ENCODE results near the gene C22orf39. TPM values are rescaled to one million over a fixed set of nuclear protein-coding genes. Genes with fewer than 3 reads are reported as not detected.

The C22orf39 gene
- total and polyA plus RNA-seq, 2 donors (not counting 1 experiment from before 2014, with no cell fraction given): 37.7 to 47.2 TPM

- ChIA-PET CTCF (interaction anchor here (0.7 to 1.1 kb wide), 2 partner anchors 16 to 22 kb away, joined by 3 read pairs; no protein-coding TSS in a partner anchor), POLR2A (no interaction called here)
- no peak overlapping the region for H3K27ac Mint-ChIP-seq
- peaks cover 0 to 68% of the 10 kb centered on the region in 2 experiments for H3K36me3 ChIP-seq (replicated peaks in 1 of 2; ENCODE audit: control extremely low read depth in 1 of 2, control insufficient read depth in 1 of 2, extremely low read depth in 1 of 2, insufficient read depth in 2 of 2, low read length in 1 of 2)
- H3K9me3 ChIP-seq (ENCODE audit: control extremely low read depth in 1 of 3, control insufficient read depth in 2 of 3, insufficient read depth in 1 of 3, low read length in 2 of 3): no peaks in the 10 kb centered on the region
- peaks cover 6 to 8% of the 10 kb centered on the region in 2 donors for H3K4me1 ChIP-seq (ENCODE audit: control insufficient read depth in 2 of 2, insufficient read depth in 2 of 2, low read length in 2 of 2)
- no peaks in the 10 kb centered on the region for H3K9me3 Mint-ChIP-seq (ENCODE audit: insufficient read depth)
- no peak overlapping the region for H2AFZ ChIP-seq (ENCODE audit: insufficient read depth, low read depth, low read length, poor library complexity, severe bottlenecking)
- H3K4me3 Mint-ChIP-seq: no peak overlapping the region
- no peak overlapping the region for H3K9ac ChIP-seq (ENCODE audit: low read length)
- H3K27me3 ChIP-seq (replicated peaks in 1 of 4; ENCODE audit: control extremely low read depth in 1 of 4, control insufficient read depth in 3 of 4, insufficient read depth in 4 of 4, low read length in 3 of 4): no peaks in the 10 kb centered on the region
- no peaks in the 10 kb centered on the region for H3K27me3 Mint-ChIP-seq
- no peak overlapping the region for H3K4me2 ChIP-seq (replicated peaks; ENCODE audit: low read depth, low read length, poor library complexity, severe bottlenecking)
- WGBS (ENCODE audit: insufficient coverage): 94% methylated on average over 3 of the region's 3 CpGs
- no peaks in the 10 kb centered on the region for H3K79me2 ChIP-seq (ENCODE audit: control insufficient read depth, insufficient read depth, low read length)
- no peak overlapping the region for H3K27ac ChIP-seq (ENCODE audit: low read length in 2 of 2)
- H4K20me1 ChIP-seq (ENCODE audit: control insufficient read depth, insufficient read depth, low read length, poor library complexity, severe bottlenecking): peaks cover 12% of the 10 kb centered on the region
- no peak for ATAC-seq (ENCODE audit: low read depth)
- intact Hi-C loops (cut with micrococcal nuclease): no loop called here
- H3K4me1 Mint-ChIP-seq: peaks cover 15% of the 10 kb centered on the region
- TF ChIP-seq EZH2 (IDR thresholded peaks at IDR 0.05; ENCODE audit: borderline replicate concordance, insufficient read depth, low read depth, low read length, poor library complexity, severe bottlenecking): no peak
- no peak for TF ChIP-seq CTCF (IDR thresholded peaks at IDR 0.05)
- no peak for DNase-seq
- H3K4me3 ChIP-seq (ENCODE audit: control extremely low read depth in 1 of 5, extremely low read depth in 1 of 5, insufficient read depth in 1 of 5, low read depth in 2 of 5, low read length in 4 of 5): no peak overlapping the region
Observed at GRCh38 chr22:19406281-19406811, 41.2 kb downstream of the C22orf39 start.

GRCh38 chr22:19405652-19406051 is 41.9 kb downstream of the C22orf39 start:
- no peak overlapping the region for H3K9ac ChIP-seq (ENCODE audit: low read length)
- Mint-ChIP-seq H3K27me3 (no peaks in the 10 kb centered on the region), H3K27ac (no peak overlapping the region), H3K9me3 (ENCODE audit: insufficient read depth) (no peaks in the 10 kb centered on the region), H3K4me3 (no peak overlapping the region), H3K4me1 (peaks cover 11% of the 10 kb centered on the region)
- DNase-seq (no peak), ATAC-seq (ENCODE audit: low read depth) (no peak)
- H3K4me3 ChIP-seq (ENCODE audit: control extremely low read depth in 1 of 5, extremely low read depth in 1 of 5, insufficient read depth in 1 of 5, low read depth in 2 of 5, low read length in 4 of 5): no peak overlapping the region
- no peaks in the 10 kb centered on the region for H3K27me3 ChIP-seq (replicated peaks in 1 of 4; ENCODE audit: control extremely low read depth in 1 of 4, control insufficient read depth in 3 of 4, insufficient read depth in 4 of 4, low read length in 3 of 4)
- ChIA-PET CTCF (interaction anchor here (1.1 kb wide), 1 partner anchor 15 kb away, joined by 3 read pairs; no protein-coding TSS in a partner anchor), POLR2A (no interaction called here)
- H4K20me1 ChIP-seq (ENCODE audit: control insufficient read depth, insufficient read depth, low read length, poor library complexity, severe bottlenecking): peaks cover 5% of the 10 kb centered on the region
- no peak overlapping the region for H3K4me2 ChIP-seq (replicated peaks; ENCODE audit: low read depth, low read length, poor library complexity, severe bottlenecking)
- H3K79me2 ChIP-seq (ENCODE audit: control insufficient read depth, insufficient read depth, low read length): no peaks in the 10 kb centered on the region
- H3K27ac ChIP-seq (ENCODE audit: low read length in 2 of 2): no peak overlapping the region
- no peaks in the 10 kb centered on the region for H3K9me3 ChIP-seq (ENCODE audit: control extremely low read depth in 1 of 3, control insufficient read depth in 2 of 3, insufficient read depth in 1 of 3, low read length in 2 of 3)
- H3K36me3 ChIP-seq (replicated peaks in 1 of 2; ENCODE audit: control extremely low read depth in 1 of 2, control insufficient read depth in 1 of 2, extremely low read depth in 1 of 2, insufficient read depth in 2 of 2, low read length in 1 of 2): peaks cover 0 to 73% of the 10 kb centered on the region in 2 experiments
- 100% methylated on average over 8 of the region's 8 CpGs for WGBS (ENCODE audit: insufficient coverage)
- peaks cover 6 to 8% of the 10 kb centered on the region in 2 donors for H3K4me1 ChIP-seq (ENCODE audit: control insufficient read depth in 2 of 2, insufficient read depth in 2 of 2, low read length in 2 of 2)
- intact Hi-C loops (cut with micrococcal nuclease): no loop called here
- TF ChIP-seq EZH2 (IDR thresholded peaks at IDR 0.05; ENCODE audit: borderline replicate concordance, insufficient read depth, low read depth, low read length, poor library complexity, severe bottlenecking): no peak
- TF ChIP-seq CTCF (IDR thresholded peaks at IDR 0.05): no peak
- H2AFZ ChIP-seq (ENCODE audit: insufficient read depth, low read depth, low read length, poor library complexity, severe bottlenecking): no peak overlapping the region

Measured in B cell (primary cell).